Fibroblast of pulmonary artery (primary cell): Measurements from ENCODE around the gene CIB2.
"Not testable (repeated sequence)": the region's sequence is repeated elsewhere in the genome, so short reads cannot be mapped to it uniquely, and the experiment has no call there.

Source experiments
- DNase-seq: peaks from one replicate; pipeline ENCODE4 v3.0.0-alpha.2; 2010; ENCODE audit warnings: low read depth
- H3K4me3 ChIP-seq: replicated peaks from 2 replicates; pipeline ENCODE4 v1.5.1; 2011; ENCODE audit warnings: low read depth, mild to moderate bottlenecking, control low read depth, low read length, moderate library complexity
- TF ChIP-seq, protein P1 (sequence below): IDR thresholded peaks from 2 replicates; pipeline ENCODE4 v1.5.1; 2011; ENCODE audit warnings: mild to moderate bottlenecking, control low read depth, low read length, inconsistent platforms; ENCODE audit errors: missing control alignments

The CIB2 gene

DNA sequence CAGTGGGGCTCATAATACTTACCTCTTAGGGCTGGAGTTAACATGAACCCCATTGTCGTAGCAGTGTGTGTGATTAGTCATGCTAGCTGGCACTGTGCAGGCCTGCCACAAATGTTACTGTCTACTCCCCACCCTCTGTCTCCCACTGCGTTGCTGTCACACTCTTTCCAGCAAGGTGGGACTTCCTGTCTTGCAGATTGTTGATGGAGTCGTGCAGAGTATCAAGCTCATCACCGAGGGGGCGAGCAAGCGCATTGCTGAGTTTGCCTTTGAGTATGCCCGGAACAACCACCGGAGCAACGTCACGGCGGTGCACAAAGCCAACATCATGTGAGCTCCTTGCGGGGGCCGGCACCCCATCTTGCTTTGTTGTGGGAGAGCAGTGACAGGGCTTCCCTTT lies 30.8 kb upstream of the CIB2 start:
- no peak for DNase-seq
- no peak overlapping the region for H3K4me3 ChIP-seq
- TF ChIP-seq, protein P1, sequence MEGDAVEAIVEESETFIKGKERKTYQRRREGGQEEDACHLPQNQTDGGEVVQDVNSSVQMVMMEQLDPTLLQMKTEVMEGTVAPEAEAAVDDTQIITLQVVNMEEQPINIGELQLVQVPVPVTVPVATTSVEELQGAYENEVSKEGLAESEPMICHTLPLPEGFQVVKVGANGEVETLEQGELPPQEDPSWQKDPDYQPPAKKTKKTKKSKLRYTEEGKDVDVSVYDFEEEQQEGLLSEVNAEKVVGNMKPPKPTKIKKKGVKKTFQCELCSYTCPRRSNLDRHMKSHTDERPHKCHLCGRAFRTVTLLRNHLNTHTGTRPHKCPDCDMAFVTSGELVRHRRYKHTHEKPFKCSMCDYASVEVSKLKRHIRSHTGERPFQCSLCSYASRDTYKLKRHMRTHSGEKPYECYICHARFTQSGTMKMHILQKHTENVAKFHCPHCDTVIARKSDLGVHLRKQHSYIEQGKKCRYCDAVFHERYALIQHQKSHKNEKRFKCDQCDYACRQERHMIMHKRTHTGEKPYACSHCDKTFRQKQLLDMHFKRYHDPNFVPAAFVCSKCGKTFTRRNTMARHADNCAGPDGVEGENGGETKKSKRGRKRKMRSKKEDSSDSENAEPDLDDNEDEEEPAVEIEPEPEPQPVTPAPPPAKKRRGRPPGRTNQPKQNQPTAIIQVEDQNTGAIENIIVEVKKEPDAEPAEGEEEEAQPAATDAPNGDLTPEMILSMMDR = no peak

DNA sequence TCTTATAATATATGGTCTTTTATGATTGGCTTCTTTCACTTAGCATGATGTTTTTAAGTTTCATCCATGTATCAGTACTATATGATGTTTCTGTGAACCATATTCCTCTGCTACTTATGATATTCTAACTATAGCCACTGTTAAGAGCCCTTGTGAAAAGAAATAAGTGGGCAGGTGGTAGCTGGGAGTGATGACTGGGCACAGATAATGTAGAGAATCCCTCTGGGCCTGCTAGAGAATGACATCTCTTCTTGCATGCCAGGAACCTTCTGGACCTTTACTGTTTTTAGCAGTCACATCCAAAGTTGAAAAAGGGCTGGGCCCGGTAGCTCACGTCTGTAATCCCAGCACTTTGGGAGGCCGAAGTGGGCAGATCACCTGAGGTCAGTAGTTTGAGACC lies 28.1 kb upstream of the CIB2 start:
- TF ChIP-seq, protein P1 = no peak
- H3K4me3 ChIP-seq = no peak overlapping the region
- DNase-seq = no peak

DNA sequence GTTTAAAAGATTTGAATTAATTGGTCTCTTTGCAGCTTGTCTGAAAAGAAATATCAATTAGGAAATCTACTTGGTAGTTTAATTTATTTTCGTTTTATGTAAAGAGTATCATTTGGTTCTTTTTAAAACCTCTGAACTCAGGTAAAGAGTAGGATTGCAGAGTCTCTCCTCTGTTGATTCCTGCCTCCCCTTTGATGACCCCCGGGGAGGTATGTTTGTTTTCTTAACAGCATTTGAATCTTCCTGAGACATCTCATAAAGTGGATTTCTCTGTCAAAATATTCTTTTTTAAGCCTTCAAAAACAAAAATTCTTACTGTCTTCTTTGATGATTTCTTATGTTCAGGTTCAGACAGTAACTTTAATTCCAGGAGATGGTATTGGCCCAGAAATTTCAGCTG lies 26.0 kb upstream of the CIB2 start:
- DNase-seq = no peak
- no peak overlapping the region for H3K4me3 ChIP-seq
- TF ChIP-seq, protein P1 = no peak

- no peak overlapping the region for H3K4me3 ChIP-seq
- no peak for DNase-seq
- TF ChIP-seq, protein P1 = no peak
Measured at GRCh38 chr15:78156653-78157052, 25.4 kb upstream of the CIB2 start.

- TF ChIP-seq, protein P1 = no peak
- H3K4me3 ChIP-seq = no peak overlapping the region
- DNase-seq = no peak
Measured at GRCh38 chr15:78155355-78155939, 24.2 kb upstream of the CIB2 start.

DNA sequence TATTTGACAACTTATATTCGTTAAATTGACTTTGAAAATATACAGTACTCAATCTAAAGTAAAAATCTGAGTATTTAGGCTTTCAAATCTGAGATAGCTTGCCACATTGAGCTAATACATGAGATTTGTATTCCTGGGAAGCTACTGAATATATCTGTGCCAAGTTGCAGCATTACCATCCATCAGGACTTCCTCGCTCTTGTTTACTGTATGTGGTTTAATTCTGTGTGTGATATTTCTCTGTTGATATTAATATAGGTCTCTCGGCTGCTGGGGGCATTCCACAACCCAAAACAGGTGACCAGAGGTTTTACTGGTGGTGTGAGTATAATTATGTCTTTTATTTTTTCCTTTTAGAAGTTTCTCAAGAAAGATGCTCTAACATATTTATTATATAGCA lies 23.7 kb upstream of the CIB2 start:
- no peak for DNase-seq
- TF ChIP-seq, protein P1 = no peak
- no peak overlapping the region for H3K4me3 ChIP-seq

- DNase-seq, H3K4me3 ChIP-seq: not testable (repeated sequence)
Measured at GRCh38 chr15:78151075-78151474, 19.8 kb upstream of the CIB2 start.
